GM12864 (cell line): ENCODE data around the gene COL19A1.

Source experiments
- DNase-seq: peaks from one replicate; pipeline ENCODE4 v3.0.0-alpha.2; 2011; ENCODE audit warnings: low read depth
- H3K4me3 ChIP-seq: 2 replicates; pipeline ENCODE4 v1.5.1; 2011; ENCODE audit warnings: mild to moderate bottlenecking, low read depth, low read length, control low read depth
- CTCF ChIP-seq: IDR thresholded peaks from 2 replicates; pipeline ENCODE4 v1.5.1; 2011; ENCODE audit warnings: low read depth, mild to moderate bottlenecking, moderate library complexity, low read length, control low read depth, inconsistent platforms; ENCODE audit errors: missing control alignments

Gene COL19A1

GRCh38 chr6:69846312-69846711, 20.0 kb upstream of the COL19A1 start:
- DNase-seq, result no peak
- no peak overlapping the region for H3K4me3 ChIP-seq
- TF ChIP-seq CTCF, result no peak

- no peak overlapping the region for H3K4me3 ChIP-seq
- no peak for TF ChIP-seq CTCF
- no peak for DNase-seq
Measured at GRCh38 chr6:69846770-69847491, 19.4 kb upstream of the COL19A1 start.

- no peak overlapping the region for H3K4me3 ChIP-seq
- DNase-seq, result no peak
Measured at GRCh38 chr6:69847492-69847788, 18.9 kb upstream of the COL19A1 start.

GRCh38 chr6:69848552-69848951, 17.8 kb upstream of the COL19A1 start:
- H3K4me3 ChIP-seq, result no peak overlapping the region
- DNase-seq, result no peak
- TF ChIP-seq CTCF, result no peak

More at GRCh38 chr6:69847492-69847788, 18.9 kb upstream of the COL19A1 start:
- TF ChIP-seq CTCF, result no peak

- no peak for TF ChIP-seq CTCF
- DNase-seq, result no peak
- no peak overlapping the region for H3K4me3 ChIP-seq
Measured at GRCh38 chr6:69852706-69853105, 13.7 kb upstream of the COL19A1 start.

GRCh38 chr6:69861986-69862385, 4.4 kb upstream of the COL19A1 start:
- H3K4me3 ChIP-seq, result no peak overlapping the region
- TF ChIP-seq CTCF, result no peak
- no peak for DNase-seq

- no peak overlapping the region for H3K4me3 ChIP-seq
- TF ChIP-seq CTCF, result no peak
Measured at GRCh38 chr6:69863766-69864165, 2.6 kb upstream of the COL19A1 start.

More at GRCh38 chr6:69863766-69864165, 2.6 kb upstream of the COL19A1 start:
- DNase-seq, result no peak
